ENCODE measurements around the gene FMNL2. TPM values are rescaled to one million over a fixed set of nuclear protein-coding genes. Genes with fewer than 3 reads are reported as not detected.

Gene FMNL2
- total and polyA plus RNA-seq, 2 experiments from 2014 or later, result 16.5 to 45.4 TPM

DNA sequence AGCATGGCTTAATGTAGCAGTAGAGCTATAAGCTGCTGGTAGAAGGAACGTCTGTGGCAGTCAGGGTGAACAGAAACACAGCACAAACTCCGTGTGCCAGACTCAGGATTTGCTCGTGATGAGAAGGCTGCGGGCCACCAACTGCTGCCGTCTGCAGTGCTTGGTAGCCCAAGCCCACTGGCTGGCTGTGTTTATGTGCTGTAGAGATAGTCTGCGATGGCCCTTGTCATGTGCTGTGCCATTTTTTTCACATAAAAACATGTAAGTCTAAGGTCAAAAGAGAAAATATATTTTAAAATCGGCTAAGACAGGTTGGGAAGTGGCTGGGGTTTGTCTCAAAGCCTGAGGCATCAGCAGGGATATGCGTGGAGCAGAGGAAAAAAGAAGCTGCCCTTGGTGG, 303.6 kb downstream of the FMNL2 start:
- no peak overlapping the region for H3K27ac ChIP-seq (ENCODE audit: low read depth)
- ATAC-seq (no peak), DNase-seq (ENCODE audit: low spot score) (no peak)
- Mint-ChIP-seq H3K27ac (no peak overlapping the region), H3K4me3 (no peak overlapping the region), H3K27me3 (ENCODE audit: insufficient read depth, low read depth, poor library complexity) (peaks cover 16% of the 10 kb centered on the region), H3K9me3 (peaks cover 2% of the 10 kb centered on the region; the same call in 1 of the 3 replicates), H3K36me3 (ENCODE audit: low read depth) (peaks cover 60% of the 10 kb centered on the region), H3K4me1 (no peaks in the 10 kb centered on the region)
- TF ChIP-seq EZH2phosphoT487 (IDR thresholded peaks at IDR 0.05; ENCODE audit: unreplicated experiment), result no peak
- TF ChIP-seq, protein P1, sequence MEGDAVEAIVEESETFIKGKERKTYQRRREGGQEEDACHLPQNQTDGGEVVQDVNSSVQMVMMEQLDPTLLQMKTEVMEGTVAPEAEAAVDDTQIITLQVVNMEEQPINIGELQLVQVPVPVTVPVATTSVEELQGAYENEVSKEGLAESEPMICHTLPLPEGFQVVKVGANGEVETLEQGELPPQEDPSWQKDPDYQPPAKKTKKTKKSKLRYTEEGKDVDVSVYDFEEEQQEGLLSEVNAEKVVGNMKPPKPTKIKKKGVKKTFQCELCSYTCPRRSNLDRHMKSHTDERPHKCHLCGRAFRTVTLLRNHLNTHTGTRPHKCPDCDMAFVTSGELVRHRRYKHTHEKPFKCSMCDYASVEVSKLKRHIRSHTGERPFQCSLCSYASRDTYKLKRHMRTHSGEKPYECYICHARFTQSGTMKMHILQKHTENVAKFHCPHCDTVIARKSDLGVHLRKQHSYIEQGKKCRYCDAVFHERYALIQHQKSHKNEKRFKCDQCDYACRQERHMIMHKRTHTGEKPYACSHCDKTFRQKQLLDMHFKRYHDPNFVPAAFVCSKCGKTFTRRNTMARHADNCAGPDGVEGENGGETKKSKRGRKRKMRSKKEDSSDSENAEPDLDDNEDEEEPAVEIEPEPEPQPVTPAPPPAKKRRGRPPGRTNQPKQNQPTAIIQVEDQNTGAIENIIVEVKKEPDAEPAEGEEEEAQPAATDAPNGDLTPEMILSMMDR (conservative IDR thresholded peaks at IDR 0.05; ENCODE audit: low read depth in 2 of 2), result no peak
- no peak for TF ChIP-seq ZNF114 (CRISPR knock-in tag; IDR thresholded peaks at IDR 0.05)
- TF ChIP-seq EZH2 (IDR thresholded peaks at IDR 0.05; ENCODE audit: low read depth, unreplicated experiment), result no peak
- H3K36me3 ChIP-seq (ENCODE audit: insufficient read depth), result peaks cover 34% of the 10 kb centered on the region
- no peaks in the 10 kb centered on the region for H3K9me2 ChIP-seq (ENCODE audit: insufficient read depth)
- no peaks in the 10 kb centered on the region for H3K79me2 ChIP-seq (replicated peaks; ENCODE audit: insufficient read depth)
- no peak overlapping the region for H2AFZ ChIP-seq
- H3K27me3 ChIP-seq (ENCODE audit: insufficient read depth), result no peaks in the 10 kb centered on the region
- H3K4me2 ChIP-seq, result no peak overlapping the region
- H3K4me1 ChIP-seq (ENCODE audit: insufficient read depth), result no peaks in the 10 kb centered on the region
- H4K20me1 ChIP-seq (replicated peaks; ENCODE audit: insufficient read depth), result no peaks in the 10 kb centered on the region
- no peaks in the 10 kb centered on the region for H3F3A ChIP-seq (replicated peaks; ENCODE audit: low read depth)
- H3K4me3 ChIP-seq, result no peak overlapping the region

DNA sequence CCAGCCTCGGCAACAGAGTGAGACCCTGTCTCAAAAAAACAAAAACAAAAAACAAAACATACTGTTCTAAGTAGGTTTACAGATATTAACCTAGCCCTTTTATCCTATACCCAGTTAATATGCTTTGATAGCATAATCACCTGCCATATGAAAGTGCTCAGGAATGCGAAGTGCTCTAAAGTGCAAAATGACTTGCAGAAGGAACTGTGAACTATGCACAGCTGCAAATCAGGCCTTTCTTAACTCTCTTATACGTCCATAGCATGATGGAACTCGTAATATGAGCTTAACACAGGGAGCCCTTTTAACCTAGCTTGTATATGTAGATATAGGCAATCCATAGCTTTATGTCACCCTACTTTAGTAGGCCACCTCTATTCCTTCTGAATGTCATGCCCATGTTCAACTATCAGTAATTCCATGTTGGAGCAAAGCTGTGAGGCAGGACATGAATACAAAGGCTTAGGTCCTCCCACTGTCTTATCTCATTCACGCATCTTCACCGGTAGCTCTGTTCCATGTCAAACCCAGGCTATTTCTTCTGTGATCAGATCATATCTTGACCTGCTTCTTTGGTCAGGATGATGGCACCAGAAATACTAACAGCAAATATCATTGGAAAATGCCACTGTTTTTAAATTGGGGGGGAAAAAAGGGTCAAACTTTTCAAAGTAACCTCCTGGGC, 309.4 kb downstream of the FMNL2 start:
- no peak for DNase-seq (ENCODE audit: low spot score)
- peaks cover 27% of the 10 kb centered on the region for H3K36me3 ChIP-seq (ENCODE audit: insufficient read depth)
- peaks cover 14% of the 10 kb centered on the region for H3K4me1 ChIP-seq (ENCODE audit: insufficient read depth)
- no peaks in the 10 kb centered on the region for H3K9me2 ChIP-seq (ENCODE audit: insufficient read depth)
- H4K20me1 ChIP-seq (replicated peaks; ENCODE audit: insufficient read depth), result peaks cover 5% of the 10 kb centered on the region; the same call in 1 of the 2 replicates
- Mint-ChIP-seq H3K9me3 (peaks cover 2% of the 10 kb centered on the region; the same call in 1 of the 3 replicates), H3K27ac (no peak overlapping the region), H3K4me1 (peaks cover 20% of the 10 kb centered on the region), H3K36me3 (ENCODE audit: low read depth) (peaks cover 44% of the 10 kb centered on the region), H3K27me3 (ENCODE audit: insufficient read depth, low read depth, poor library complexity) (peaks cover 8% of the 10 kb centered on the region), H3K4me3 (no peak overlapping the region)
- no peak overlapping the region for H3K27ac ChIP-seq (ENCODE audit: low read depth)
- H2AFZ ChIP-seq, result no peak overlapping the region
- H3K27me3 ChIP-seq (ENCODE audit: insufficient read depth), result no peaks in the 10 kb centered on the region
- H3K79me2 ChIP-seq (replicated peaks; ENCODE audit: insufficient read depth), result no peaks in the 10 kb centered on the region
- ATAC-seq, result no peak
- H3K4me3 ChIP-seq, result no peak overlapping the region
- H3K4me2 ChIP-seq, result no peak overlapping the region
- no peaks in the 10 kb centered on the region for H3F3A ChIP-seq (replicated peaks; ENCODE audit: low read depth)
- TF ChIP-seq EZH2 (IDR thresholded peaks at IDR 0.05; ENCODE audit: low read depth, unreplicated experiment) (no peak), REST (IDR thresholded peaks at IDR 0.05; ENCODE audit: unreplicated experiment) (no peak), POLR2AphosphoS5 (IDR thresholded peaks at IDR 0.05; ENCODE audit: low read depth) (no peak)
- TF ChIP-seq, protein P2, sequence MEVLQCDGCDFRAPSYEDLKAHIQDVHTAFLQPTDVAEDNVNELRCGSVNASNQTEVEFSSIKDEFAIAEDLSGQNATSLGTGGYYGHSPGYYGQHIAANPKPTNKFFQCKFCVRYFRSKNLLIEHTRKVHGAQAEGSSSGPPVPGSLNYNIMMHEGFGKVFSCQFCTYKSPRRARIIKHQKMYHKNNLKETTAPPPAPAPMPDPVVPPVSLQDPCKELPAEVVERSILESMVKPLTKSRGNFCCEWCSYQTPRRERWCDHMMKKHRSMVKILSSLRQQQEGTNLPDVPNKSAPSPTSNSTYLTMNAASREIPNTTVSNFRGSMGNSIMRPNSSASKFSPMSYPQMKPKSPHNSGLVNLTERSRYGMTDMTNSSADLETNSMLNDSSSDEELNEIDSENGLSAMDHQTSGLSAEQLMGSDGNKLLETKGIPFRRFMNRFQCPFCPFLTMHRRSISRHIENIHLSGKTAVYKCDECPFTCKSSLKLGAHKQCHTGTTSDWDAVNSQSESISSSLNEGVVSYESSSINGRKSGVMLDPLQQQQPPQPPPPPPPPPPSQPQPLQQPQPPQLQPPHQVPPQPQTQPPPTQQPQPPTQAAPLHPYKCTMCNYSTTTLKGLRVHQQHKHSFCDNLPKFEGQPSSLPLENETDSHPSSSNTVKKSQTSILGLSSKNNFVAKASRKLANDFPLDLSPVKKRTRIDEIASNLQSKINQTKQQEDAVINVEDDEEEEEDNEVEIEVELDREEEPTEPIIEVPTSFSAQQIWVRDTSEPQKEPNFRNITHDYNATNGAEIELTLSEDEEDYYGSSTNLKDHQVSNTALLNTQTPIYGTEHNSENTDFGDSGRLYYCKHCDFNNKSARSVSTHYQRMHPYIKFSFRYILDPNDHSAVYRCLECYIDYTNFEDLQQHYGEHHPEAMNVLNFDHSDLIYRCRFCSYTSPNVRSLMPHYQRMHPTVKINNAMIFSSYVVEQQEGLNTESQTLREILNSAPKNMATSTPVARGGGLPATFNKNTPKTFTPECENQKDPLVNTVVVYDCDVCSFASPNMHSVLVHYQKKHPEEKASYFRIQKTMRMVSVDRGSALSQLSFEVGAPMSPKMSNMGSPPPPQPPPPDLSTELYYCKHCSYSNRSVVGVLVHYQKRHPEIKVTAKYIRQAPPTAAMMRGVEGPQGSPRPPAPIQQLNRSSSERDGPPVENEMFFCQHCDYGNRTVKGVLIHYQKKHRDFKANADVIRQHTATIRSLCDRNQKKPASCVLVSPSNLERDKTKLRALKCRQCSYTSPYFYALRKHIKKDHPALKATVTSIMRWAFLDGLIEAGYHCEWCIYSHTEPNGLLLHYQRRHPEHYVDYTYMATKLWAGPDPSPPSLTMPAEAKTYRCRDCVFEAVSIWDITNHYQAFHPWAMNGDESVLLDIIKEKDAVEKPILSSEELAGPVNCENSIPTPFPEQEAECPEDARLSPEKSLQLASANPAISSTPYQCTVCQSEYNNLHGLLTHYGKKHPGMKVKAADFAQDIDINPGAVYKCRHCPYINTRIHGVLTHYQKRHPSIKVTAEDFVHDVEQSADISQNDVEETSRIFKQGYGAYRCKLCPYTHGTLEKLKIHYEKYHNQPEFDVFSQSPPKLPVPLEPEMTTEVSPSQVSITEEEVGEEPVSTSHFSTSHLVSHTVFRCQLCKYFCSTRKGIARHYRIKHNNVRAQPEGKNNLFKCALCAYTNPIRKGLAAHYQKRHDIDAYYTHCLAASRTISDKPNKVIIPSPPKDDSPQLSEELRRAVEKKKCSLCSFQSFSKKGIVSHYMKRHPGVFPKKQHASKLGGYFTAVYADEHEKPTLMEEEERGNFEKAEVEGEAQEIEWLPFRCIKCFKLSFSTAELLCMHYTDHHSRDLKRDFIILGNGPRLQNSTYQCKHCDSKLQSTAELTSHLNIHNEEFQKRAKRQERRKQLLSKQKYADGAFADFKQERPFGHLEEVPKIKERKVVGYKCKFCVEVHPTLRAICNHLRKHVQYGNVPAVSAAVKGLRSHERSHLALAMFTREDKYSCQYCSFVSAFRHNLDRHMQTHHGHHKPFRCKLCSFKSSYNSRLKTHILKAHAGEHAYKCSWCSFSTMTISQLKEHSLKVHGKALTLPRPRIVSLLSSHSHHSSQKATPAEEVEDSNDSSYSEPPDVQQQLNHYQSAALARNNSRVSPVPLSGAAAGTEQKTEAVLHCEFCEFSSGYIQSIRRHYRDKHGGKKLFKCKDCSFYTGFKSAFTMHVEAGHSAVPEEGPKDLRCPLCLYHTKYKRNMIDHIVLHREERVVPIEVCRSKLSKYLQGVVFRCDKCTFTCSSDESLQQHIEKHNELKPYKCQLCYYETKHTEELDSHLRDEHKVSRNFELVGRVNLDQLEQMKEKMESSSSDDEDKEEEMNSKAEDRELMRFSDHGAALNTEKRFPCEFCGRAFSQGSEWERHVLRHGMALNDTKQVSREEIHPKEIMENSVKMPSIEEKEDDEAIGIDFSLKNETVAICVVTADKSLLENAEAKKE (CRISPR knock-in tag; IDR thresholded peaks at IDR 0.05), result no peak
